ENCODE results near the gene SEMA6D.
"Not testable (repeated sequence)": the region's sequence is repeated elsewhere in the genome, so short reads cannot be mapped to it uniquely, and the experiment has no call there.

The SEMA6D gene

DNA sequence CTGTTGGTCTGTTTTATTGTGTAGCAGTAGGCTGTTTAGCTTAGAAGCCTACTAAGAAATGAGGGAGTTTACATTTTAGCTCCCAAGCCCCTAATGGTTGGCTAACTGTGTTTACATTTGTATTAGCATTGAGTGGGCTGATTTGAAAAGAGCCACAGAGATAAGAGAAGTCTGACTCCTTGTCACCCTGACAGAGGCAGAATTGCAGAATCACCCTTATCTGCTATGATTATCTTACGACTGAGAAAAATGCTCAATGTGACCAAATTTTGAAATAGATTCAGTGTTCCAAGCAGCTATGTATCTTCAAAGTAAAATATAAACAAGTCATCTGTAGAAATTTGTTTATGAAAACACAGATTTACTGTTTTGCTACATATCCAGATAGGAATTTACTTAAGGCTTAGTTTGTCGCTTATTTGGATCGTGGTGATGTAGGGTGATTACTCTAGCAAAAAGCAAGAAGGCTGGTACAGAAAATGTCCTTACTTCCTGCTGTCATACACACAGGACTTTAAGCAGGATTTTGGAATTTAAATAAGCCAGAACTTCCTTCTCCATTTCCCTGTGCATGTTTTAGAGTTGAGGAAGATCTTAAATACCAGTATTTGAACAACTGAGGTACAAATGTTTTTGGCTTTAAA lies 19.0 kb downstream of the SEMA6D start:
- Histone ChIP-seq H3K4me3 (ENCODE audit: low read depth in 1 of 2, low read length in 1 of 2) (no peak overlapping the region), H3K27me3 (no peaks in the 10 kb centered on the region), H3K36me3 (no peaks in the 10 kb centered on the region), H3K27ac (no peak overlapping the region), H3K9me3 (no peaks in the 10 kb centered on the region), H3K4me1 (ENCODE audit: control insufficient read depth in 1 of 2, insufficient read depth in 1 of 2, low read depth in 1 of 2, low read length in 1 of 2) (no peaks in the 10 kb centered on the region)
- TF ChIP-seq, protein P1, sequence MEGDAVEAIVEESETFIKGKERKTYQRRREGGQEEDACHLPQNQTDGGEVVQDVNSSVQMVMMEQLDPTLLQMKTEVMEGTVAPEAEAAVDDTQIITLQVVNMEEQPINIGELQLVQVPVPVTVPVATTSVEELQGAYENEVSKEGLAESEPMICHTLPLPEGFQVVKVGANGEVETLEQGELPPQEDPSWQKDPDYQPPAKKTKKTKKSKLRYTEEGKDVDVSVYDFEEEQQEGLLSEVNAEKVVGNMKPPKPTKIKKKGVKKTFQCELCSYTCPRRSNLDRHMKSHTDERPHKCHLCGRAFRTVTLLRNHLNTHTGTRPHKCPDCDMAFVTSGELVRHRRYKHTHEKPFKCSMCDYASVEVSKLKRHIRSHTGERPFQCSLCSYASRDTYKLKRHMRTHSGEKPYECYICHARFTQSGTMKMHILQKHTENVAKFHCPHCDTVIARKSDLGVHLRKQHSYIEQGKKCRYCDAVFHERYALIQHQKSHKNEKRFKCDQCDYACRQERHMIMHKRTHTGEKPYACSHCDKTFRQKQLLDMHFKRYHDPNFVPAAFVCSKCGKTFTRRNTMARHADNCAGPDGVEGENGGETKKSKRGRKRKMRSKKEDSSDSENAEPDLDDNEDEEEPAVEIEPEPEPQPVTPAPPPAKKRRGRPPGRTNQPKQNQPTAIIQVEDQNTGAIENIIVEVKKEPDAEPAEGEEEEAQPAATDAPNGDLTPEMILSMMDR (IDR thresholded peaks at IDR 0.05), result no peak

DNA sequence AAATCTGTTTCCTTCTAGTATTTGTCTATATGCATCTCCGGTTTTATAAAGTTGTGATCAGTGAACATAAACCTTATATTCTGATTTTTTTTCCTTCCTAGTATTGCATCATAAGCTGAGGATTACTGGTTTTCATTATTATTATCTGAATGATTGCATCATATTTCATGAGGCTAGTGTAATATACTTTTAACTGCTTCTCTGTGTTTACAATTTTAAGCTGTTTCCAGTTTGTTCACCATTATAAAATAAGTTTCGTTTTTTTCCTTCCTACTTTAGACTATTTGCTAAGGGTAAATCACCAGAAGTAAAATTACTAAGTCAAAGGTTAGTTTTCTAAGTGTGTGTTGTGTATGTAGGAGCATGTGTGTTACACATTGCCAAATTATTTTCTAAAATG lies 20.2 kb downstream of the SEMA6D start:
- TF ChIP-seq, protein P1 (IDR thresholded peaks at IDR 0.05), result no peak
- no peaks in the 10 kb centered on the region for H3K36me3 ChIP-seq
- no peak overlapping the region for H3K27ac ChIP-seq
- no peaks in the 10 kb centered on the region for H3K27me3 ChIP-seq
- no peak overlapping the region for H3K4me3 ChIP-seq (ENCODE audit: low read depth in 1 of 2, low read length in 1 of 2)
- H3K9me3 ChIP-seq, result no peaks in the 10 kb centered on the region
- no peaks in the 10 kb centered on the region for H3K4me1 ChIP-seq (ENCODE audit: control insufficient read depth in 1 of 2, insufficient read depth in 1 of 2, low read depth in 1 of 2, low read length in 1 of 2)

DNA sequence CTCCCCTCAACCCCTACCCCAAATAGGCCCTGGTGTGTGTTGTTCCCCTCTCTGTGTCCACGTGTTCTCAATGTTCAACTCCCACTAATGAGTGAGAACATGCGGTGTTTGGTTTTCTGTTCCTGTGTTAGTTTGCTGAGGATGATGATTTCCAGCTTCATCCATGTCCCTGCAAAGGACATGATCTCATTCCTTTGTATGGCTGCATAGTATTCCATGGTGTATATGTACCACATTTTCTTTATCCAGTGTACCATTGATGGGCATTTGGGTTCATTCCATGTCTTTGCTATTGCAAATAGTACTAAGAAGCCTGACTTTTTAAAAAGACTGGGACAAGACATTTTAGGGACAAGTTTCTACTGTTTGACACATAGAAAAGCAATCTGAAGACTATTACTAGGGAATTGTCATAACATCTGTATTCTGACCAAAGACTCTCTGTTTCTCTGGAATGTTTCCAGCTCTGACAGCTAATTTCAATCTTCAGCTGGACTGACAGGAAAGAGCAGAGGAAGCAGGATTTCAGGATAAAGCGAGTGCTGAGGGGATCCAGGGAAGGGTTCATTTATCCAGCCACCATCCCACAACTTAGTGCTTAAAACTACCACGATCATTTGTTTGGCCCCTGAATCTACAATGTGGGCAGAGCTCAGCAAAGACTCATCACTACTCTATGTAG lies 21.0 kb downstream of the SEMA6D start:
- not testable (repeated sequence) for H3K27ac ChIP-seq, H3K27me3 ChIP-seq

DNA sequence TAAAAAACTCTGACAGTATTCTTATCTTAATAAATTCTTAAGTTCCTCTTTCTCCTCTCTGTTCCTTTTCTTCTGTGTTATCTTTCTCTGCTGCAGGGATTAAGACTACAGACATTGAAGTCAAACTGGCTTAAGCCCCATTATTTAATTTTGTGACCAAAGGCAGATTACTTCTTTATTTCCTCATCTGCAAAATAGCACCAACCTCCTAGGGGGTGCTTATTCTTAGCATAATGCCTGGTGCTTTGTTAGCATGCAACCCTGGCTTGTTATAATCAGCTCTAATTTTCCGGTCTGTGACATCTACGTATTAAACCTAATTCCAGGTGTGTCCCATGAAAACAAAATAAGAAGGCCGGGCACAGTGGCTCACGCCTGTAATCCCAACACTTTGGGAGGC lies 23.8 kb downstream of the SEMA6D start:
- no peaks in the 10 kb centered on the region for H3K36me3 ChIP-seq
- no peak overlapping the region for H3K27ac ChIP-seq
- no peak overlapping the region for H3K4me3 ChIP-seq (ENCODE audit: low read depth in 1 of 2, low read length in 1 of 2)
- H3K27me3 ChIP-seq, result no peaks in the 10 kb centered on the region
- H3K9me3 ChIP-seq, result no peaks in the 10 kb centered on the region
- no peaks in the 10 kb centered on the region for H3K4me1 ChIP-seq (ENCODE audit: control insufficient read depth in 1 of 2, insufficient read depth in 1 of 2, low read depth in 1 of 2, low read length in 1 of 2)
- TF ChIP-seq, protein P1 (IDR thresholded peaks at IDR 0.05), result no peak

More for the DNA sequence above, 21.0 kb downstream of the SEMA6D start:
- H3K36me3 ChIP-seq; H3K4me3 ChIP-seq (ENCODE audit: low read depth in 1 of 2, low read length in 1 of 2); H3K4me1 ChIP-seq (ENCODE audit: control insufficient read depth in 1 of 2, insufficient read depth in 1 of 2, low read depth in 1 of 2, low read length in 1 of 2); H3K9me3 ChIP-seq: not testable (repeated sequence)

DNA sequence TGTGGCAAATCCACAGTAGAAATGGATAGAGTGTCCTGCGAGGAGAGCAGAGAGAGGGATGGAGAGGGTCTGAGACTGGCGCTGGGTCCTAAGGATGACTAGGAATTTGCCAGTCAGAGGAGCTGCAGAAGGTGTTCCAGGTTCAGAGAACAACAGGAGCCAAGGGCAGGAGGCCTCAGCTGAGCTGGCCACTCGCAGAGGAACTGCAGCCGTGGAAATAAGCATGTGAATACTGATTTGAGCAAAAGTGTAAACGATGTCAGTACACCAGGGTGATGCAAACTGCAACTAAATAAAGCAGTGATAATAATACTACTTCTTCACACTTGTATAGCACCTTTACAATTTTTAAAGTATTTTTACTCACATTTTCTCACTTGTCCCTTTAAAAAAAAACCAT lies 24.6 kb downstream of the SEMA6D start:
- Histone ChIP-seq H3K27ac (no peak overlapping the region), H3K4me3 (ENCODE audit: low read depth in 1 of 2, low read length in 1 of 2) (no peak overlapping the region), H3K27me3 (no peaks in the 10 kb centered on the region), H3K9me3 (no peaks in the 10 kb centered on the region), H3K4me1 (ENCODE audit: control insufficient read depth in 1 of 2, insufficient read depth in 1 of 2, low read depth in 1 of 2, low read length in 1 of 2) (no peaks in the 10 kb centered on the region), H3K36me3 (no peaks in the 10 kb centered on the region)
- TF ChIP-seq, protein P1 (IDR thresholded peaks at IDR 0.05), result no peak

DNA sequence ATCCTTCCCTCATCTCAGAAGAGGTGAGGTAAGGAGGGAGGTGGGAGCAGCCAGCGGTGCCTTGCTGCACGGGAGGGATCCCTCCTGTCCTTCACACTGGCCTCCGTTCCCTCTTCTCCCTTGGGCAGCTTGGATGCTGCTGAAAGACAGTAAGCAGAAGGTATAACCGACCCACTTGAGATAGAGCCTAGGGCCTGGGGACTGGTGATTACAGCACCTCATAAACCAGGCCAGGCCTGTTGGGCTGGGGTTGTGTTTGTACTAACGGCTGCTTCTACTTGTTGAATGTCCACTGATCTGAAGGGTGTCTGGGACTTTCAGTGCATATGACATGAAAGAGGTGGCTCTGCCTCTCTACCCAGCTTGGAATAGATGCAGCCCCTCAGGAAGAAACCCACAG lies 25.0 kb downstream of the SEMA6D start:
- Histone ChIP-seq H3K4me1 (ENCODE audit: control insufficient read depth in 1 of 2, insufficient read depth in 1 of 2, low read depth in 1 of 2, low read length in 1 of 2) (no peaks in the 10 kb centered on the region), H3K36me3 (no peaks in the 10 kb centered on the region), H3K4me3 (ENCODE audit: low read depth in 1 of 2, low read length in 1 of 2) (no peak overlapping the region), H3K27ac (no peak overlapping the region), H3K9me3 (no peaks in the 10 kb centered on the region), H3K27me3 (no peaks in the 10 kb centered on the region)
- TF ChIP-seq, protein P1 (IDR thresholded peaks at IDR 0.05), result no peak

Measured in neutrophil (primary cell).